ENCODE data around the gene RBM19.

The RBM19 gene

DNA sequence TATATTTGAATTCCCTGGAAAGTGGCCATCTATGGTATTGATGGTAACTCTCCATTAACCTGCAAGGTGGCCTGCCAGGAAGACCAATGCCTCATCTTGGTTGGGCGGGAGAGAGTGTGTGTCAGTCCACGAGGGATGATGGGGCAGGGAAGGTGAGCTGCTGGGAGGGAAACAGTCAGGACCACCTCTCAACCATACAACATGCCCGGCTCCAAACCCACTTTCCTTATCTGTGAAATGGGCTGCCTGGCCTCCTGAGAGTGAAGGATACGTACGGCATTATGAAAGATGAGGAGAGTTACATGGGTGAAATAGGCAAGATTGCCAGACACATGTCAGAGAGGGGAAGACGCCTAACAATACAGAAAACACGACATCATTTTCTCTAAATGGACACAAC is 70.9 kb downstream of the RBM19 start:
- no peaks in the 10 kb centered on the region for H3K36me3 ChIP-seq
- no peak for DNase-seq
- no peak for TF ChIP-seq CTCF (IDR thresholded peaks at IDR 0.05; ENCODE audit: low read depth, low read length)
- H3K9me3 ChIP-seq (ENCODE audit: severe bottlenecking) = no peaks in the 10 kb centered on the region
- no peak overlapping the region for H3K4me3 ChIP-seq (ENCODE audit: low read depth, low read length)
- H3K27ac ChIP-seq = no peak overlapping the region
- H3K27me3 ChIP-seq (ENCODE audit: insufficient read depth, low read depth, severe bottlenecking) = no peaks in the 10 kb centered on the region

GRCh38 chr12:113894697-113895096 is 71.4 kb downstream of the RBM19 start:
- H3K9me3 ChIP-seq (ENCODE audit: severe bottlenecking) = no peaks in the 10 kb centered on the region
- TF ChIP-seq CTCF (IDR thresholded peaks at IDR 0.05; ENCODE audit: low read depth, low read length) = no peak
- H3K4me3 ChIP-seq (ENCODE audit: low read depth, low read length) = no peak overlapping the region
- H3K36me3 ChIP-seq = no peaks in the 10 kb centered on the region
- DNase-seq = no peak
- H3K27ac ChIP-seq = no peak overlapping the region
- H3K27me3 ChIP-seq (ENCODE audit: insufficient read depth, low read depth, severe bottlenecking) = no peaks in the 10 kb centered on the region

DNA sequence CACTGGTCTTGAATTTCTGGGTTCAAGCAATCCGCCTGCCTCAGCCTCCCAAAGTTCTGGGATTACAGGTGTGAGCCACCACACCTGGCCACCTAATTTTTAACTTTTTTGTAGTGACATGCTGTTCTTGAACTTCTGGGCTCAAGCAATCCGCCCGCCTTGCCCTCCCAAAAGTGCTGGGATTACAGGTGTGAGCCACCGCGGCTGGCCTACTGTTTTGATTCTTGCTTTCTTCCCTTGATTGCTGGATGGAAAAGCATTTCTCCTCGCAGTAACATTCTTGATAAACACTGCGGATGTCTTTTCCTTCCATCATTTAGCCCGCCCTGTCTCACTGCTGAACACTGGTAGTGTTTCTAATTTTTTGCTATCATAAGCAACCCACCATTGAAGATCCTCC is 72.9 kb downstream of the RBM19 start:
- Histone ChIP-seq H3K4me3 (ENCODE audit: low read depth, low read length) (no peak overlapping the region), H3K27ac (no peak overlapping the region), H3K36me3 (no peaks in the 10 kb centered on the region), H3K27me3 (ENCODE audit: insufficient read depth, low read depth, severe bottlenecking) (no peaks in the 10 kb centered on the region), H3K9me3 (ENCODE audit: severe bottlenecking) (no peaks in the 10 kb centered on the region)
- DNase-seq = no peak
- no peak for TF ChIP-seq CTCF (IDR thresholded peaks at IDR 0.05; ENCODE audit: low read depth, low read length)

DNA sequence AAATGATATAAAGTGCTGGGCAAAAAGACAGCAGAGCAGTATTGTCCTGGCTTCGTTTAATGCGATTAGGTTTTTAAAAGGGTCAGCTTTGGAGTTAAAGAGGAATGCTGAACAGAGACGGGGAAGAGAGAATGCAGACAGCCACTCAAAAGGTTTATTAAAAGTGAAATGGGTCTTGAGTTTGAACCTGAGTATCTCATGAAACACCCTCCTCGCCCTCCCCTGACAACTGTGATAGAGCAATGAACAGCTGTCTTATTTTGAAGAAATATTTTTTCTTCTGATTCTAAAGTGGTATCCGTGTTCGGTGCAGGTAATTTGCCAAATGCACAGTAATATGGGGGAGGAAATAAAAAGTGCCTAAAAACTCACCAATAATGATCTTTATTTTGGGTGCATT is 73.6 kb downstream of the RBM19 start:
- Histone ChIP-seq H3K36me3 (no peaks in the 10 kb centered on the region), H3K4me3 (ENCODE audit: low read depth, low read length) (no peak overlapping the region), H3K9me3 (ENCODE audit: severe bottlenecking) (no peaks in the 10 kb centered on the region), H3K27ac (no peak overlapping the region), H3K27me3 (ENCODE audit: insufficient read depth, low read depth, severe bottlenecking) (no peaks in the 10 kb centered on the region)
- TF ChIP-seq CTCF (IDR thresholded peaks at IDR 0.05; ENCODE audit: low read depth, low read length) = no peak
- DNase-seq = no peak

- DNase-seq = no peak
- Histone ChIP-seq H3K27me3 (ENCODE audit: insufficient read depth, low read depth, severe bottlenecking) (no peaks in the 10 kb centered on the region), H3K4me3 (ENCODE audit: low read depth, low read length) (no peak overlapping the region), H3K9me3 (ENCODE audit: severe bottlenecking) (no peaks in the 10 kb centered on the region), H3K27ac (no peak overlapping the region), H3K36me3 (no peaks in the 10 kb centered on the region)
- no peak for TF ChIP-seq CTCF (IDR thresholded peaks at IDR 0.05; ENCODE audit: low read depth, low read length)
Observed at GRCh38 chr12:113891739-113892520, 74.2 kb downstream of the RBM19 start.

GRCh38 chr12:113891167-113891692 is 74.9 kb downstream of the RBM19 start:
- no peaks in the 10 kb centered on the region for H3K9me3 ChIP-seq (ENCODE audit: severe bottlenecking)
- no peaks in the 10 kb centered on the region for H3K27me3 ChIP-seq (ENCODE audit: insufficient read depth, low read depth, severe bottlenecking)
- H3K4me3 ChIP-seq (ENCODE audit: low read depth, low read length) = no peak overlapping the region
- no peak for DNase-seq
- H3K27ac ChIP-seq = no peak overlapping the region
- no peaks in the 10 kb centered on the region for H3K36me3 ChIP-seq
- no peak for TF ChIP-seq CTCF (IDR thresholded peaks at IDR 0.05; ENCODE audit: low read depth, low read length)
